Lower leg skin (tissue), 4 donors: Measurements from ENCODE around the gene KRT33A. TPM values are rescaled to one million over a fixed set of nuclear protein-coding genes. Genes with fewer than 3 reads are reported as not detected.

Experiments used
- DNase-seq, 2 donors: peaks; one replicate each; pipeline ENCODE4 v3.0.0-alpha.2; 2019; ENCODE audit warnings: low spot score in 2 of 2
- H3K4me3 ChIP-seq: fragments of 200-600 bp; sonication (generic); 2 replicates; pipeline ENCODE4 v1.5.1; 2017; ENCODE audit warnings: mild to moderate bottlenecking, low read depth; ENCODE audit not compliant: poor library complexity, severe bottlenecking
- POLR2A ChIP-seq, 2 donors: fragments of 450-650 bp; IDR thresholded peaks; one replicate each; pipeline ENCODE4 v1.6.1; 2016 to 2017; ENCODE audit warnings: antibody characterized with exemption in 2 of 2, mild to moderate bottlenecking in 1 of 2, moderate library complexity in 1 of 2
- WGBS, 2 donors: methylation state at CpG; one replicate each; pipeline ENCODE4 v1.1.5; 2018; 5-methylcytosine and 5-hydroxymethylcytosine counted together
- intact Hi-C: fragments of 100-400 bp; cut with DNase I; formaldehyde crosslinking; loops from one replicate; pipeline ENCODE4 v1.15.0; 2023; ENCODE audit warnings: low total_unique reads
- total RNA-seq, 4 donors: library from RNA; depleted of rRNA; stranded (reverse); fragments of >200 nt; gene quantifications; one replicate each; pipeline ENCODE4 v1.1.0, GENCODE V29; 2016
- TF ChIP-seq, protein P1 (sequence below), 3 donors: fragments of 450-650 bp; IDR thresholded peaks; one replicate each; pipeline ENCODE4 v1.5.1; 2016; ENCODE audit warnings: antibody characterized with exemption in 3 of 3, mild to moderate bottlenecking in 3 of 3, moderate library complexity in 2 of 3

Gene KRT33A
- total RNA-seq, 4 donors from 2014 or later = 0.25 to 73.9 (median 11.0) TPM; not detected in 1

DNA sequence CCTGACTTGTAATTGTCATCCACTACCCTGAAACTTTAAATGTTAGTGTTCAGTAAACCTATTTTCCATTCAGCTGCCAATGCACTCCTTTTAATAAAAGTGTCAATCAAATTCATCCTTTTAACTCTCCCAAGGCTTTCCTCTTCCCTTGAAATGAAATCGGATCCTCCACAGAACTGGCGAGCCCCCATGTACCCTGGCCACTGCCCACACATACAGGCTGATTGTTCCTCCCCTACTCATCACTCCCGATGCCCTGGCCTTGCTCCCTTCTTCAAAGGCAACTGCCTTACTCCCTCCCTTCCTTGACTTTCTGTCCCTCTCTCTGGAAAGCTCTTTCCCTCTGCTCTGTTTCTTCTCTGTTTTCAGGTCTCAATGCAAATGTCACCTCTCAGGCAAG is 7.6 kb downstream of the KRT33A start:
- 65 to 71% methylated on average over 3 of the region's 3 CpGs for WGBS, 2 donors
- TF ChIP-seq, protein P1, sequence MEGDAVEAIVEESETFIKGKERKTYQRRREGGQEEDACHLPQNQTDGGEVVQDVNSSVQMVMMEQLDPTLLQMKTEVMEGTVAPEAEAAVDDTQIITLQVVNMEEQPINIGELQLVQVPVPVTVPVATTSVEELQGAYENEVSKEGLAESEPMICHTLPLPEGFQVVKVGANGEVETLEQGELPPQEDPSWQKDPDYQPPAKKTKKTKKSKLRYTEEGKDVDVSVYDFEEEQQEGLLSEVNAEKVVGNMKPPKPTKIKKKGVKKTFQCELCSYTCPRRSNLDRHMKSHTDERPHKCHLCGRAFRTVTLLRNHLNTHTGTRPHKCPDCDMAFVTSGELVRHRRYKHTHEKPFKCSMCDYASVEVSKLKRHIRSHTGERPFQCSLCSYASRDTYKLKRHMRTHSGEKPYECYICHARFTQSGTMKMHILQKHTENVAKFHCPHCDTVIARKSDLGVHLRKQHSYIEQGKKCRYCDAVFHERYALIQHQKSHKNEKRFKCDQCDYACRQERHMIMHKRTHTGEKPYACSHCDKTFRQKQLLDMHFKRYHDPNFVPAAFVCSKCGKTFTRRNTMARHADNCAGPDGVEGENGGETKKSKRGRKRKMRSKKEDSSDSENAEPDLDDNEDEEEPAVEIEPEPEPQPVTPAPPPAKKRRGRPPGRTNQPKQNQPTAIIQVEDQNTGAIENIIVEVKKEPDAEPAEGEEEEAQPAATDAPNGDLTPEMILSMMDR (IDR thresholded peaks at IDR 0.05) = no peak
- TF ChIP-seq POLR2A (IDR thresholded peaks at IDR 0.05) = no peak
- intact Hi-C loops = no loop called here

DNA sequence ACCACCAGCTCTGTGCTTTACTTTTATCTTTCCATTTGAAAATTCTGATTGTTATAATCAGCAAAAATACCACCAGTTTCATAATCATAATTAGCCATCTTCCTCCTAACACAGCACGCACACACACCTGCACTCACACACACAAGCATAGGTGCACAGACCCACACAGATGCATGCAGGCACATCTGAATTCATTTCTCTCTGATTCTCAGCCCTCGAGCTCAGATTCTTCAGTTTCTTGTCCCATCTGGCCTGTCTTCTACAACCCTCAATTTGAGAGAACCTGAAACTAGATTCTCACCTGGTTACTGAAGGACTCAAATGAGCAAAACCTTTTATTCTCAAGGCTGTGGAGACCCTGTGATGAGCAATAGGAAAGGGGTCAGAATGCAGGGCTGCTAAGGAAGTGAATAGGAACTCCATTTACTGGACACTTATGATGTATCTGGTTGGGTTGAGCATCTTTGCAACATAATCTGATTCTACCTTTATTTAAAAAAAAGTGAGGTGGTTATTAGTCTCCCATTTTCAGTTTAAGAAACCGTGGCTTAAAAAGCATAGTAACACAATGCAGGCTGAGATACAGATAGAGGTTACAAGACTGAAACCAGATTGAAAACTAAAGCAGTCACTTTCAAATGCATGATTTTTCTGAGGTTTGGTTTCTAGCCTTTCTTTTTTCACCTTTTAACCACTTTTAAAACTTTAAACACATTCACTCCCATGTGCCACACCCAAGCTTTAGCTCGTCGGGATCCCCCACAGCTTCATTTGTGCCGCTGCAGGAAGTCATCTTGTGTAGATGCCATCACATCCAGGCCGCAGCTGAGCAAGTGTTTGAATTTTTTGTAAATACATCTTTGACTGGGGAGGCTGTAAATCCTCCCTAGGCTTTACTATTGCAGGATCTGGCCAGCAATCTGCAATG is 9.4 kb downstream of the KRT33A start:
- TF ChIP-seq POLR2A (IDR thresholded peaks at IDR 0.05) = no peak
- TF ChIP-seq, protein P1 (IDR thresholded peaks at IDR 0.05) = no peak
- DNase-seq = no peak
- WGBS, 2 donors = 67 to 69% methylated on average over 7 of the region's 7 CpGs
- intact Hi-C loops = no loop called here
- H3K4me3 ChIP-seq = no peak overlapping the region

More for the DNA sequence above, 7.6 kb downstream of the KRT33A start:
- H3K4me3 ChIP-seq = no peak overlapping the region
- no peak for DNase-seq

DNA sequence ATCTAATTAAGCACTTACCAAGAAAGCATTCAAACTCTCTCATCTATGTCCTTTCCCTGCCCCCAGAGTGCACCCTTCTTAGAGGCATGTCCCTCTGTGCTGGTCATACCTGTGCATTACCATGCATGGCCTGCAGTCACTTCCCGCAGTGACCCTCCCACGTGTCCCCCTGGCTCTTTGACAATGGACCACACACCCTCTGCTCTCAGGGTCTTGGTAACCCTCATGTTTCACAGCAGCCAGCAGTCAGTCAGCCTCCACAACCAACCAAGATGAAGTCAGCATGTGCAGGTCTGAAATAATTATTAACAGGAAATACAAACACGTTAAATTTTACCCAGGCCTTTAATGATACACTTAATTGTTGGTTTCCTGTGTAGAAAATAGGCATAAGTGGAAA is 10.1 kb downstream of the KRT33A start:
- H3K4me3 ChIP-seq = no peak overlapping the region
- no peak for DNase-seq
- intact Hi-C loops = no loop called here
- TF ChIP-seq POLR2A (IDR thresholded peaks at IDR 0.05) = no peak
- TF ChIP-seq, protein P1 (IDR thresholded peaks at IDR 0.05) = no peak
- WGBS, 2 donors = 52 to 57% methylated on average over 3 of the region's 3 CpGs

DNA sequence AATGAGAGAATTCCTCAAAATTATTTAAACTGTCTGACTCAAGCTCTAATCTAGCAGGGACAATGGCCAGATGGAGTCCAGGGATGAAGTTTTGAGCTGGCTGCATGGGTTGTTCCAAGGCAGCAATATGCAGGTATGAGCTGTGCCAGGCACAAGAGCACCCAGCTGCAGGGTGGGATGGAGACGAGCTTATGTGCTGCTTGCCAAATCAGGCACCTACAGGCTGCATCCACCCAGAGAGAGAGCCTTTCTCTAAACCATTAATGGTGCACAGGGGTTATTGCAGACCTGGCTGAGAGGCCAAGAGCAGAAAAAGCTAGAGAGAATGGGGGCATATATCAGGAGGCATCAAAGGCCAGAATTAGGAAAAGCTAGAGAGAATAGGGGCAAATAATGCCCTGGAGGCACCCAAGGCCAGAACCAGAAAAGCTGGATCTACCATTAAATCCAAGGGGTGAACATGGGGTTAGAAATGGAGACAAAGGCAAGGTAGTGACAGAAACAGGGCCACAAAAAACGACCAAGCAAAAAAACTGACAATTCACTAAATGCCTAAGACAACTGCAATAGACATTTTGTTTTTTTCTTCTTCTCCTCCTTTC is 11.0 kb downstream of the KRT33A start:
- 38 to 40% methylated on average over 2 of the region's 2 CpGs for WGBS, 2 donors
- TF ChIP-seq, protein P1 (IDR thresholded peaks at IDR 0.05) = no peak
- TF ChIP-seq POLR2A (IDR thresholded peaks at IDR 0.05) = no peak
- H3K4me3 ChIP-seq = no peak overlapping the region
- no peak for DNase-seq
- intact Hi-C loops = no loop called here

DNA sequence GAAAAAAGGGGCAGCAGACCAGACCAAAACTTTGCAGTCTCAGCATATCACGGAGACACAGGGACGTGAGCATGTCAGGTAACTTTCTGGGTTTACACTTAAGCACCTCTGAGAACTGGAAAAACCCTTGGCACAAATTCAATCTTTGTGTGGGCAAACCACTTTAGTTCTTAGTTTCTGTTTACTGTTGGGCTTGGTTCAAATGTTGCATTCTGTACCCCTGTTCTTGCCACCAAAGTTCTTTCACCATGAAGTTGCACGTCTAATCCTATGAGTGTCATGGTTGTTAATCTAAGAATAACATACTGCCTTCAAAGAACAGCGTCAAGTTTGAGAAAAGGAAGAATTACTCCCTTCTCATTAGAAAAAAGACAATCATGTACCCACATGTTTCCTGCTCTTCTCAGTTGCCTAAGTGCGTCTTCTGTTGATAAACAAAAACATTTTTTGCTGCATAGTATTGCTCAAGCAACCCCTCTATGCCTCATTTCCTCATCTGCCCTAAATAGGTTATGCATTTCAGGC is 11.6 kb downstream of the KRT33A start:
- no peak overlapping the region for H3K4me3 ChIP-seq
- WGBS, 2 donors = 15 to 23% methylated on average over 5 of the region's 5 CpGs
- TF ChIP-seq, protein P1 (IDR thresholded peaks at IDR 0.05) = no peak
- no peak for TF ChIP-seq POLR2A (IDR thresholded peaks at IDR 0.05)
- intact Hi-C loops = no loop called here
- DNase-seq = no peak
